NCI-H82 treated with DMSO at 0.1 percent for 48 hours (cell line): ENCODE measurements around the gene KCNQ1.
"Not testable (repeated sequence)": the region's sequence is repeated elsewhere in the genome, so short reads cannot be mapped to it uniquely, and the experiment has no call there.

Experiments
- DNase-seq: peaks from one replicate; lab custom pipeline; 2025; ENCODE audit not compliant: unreplicated experiment; lab: John Stamatoyannopoulos, UW

KCNQ1 gene

DNA sequence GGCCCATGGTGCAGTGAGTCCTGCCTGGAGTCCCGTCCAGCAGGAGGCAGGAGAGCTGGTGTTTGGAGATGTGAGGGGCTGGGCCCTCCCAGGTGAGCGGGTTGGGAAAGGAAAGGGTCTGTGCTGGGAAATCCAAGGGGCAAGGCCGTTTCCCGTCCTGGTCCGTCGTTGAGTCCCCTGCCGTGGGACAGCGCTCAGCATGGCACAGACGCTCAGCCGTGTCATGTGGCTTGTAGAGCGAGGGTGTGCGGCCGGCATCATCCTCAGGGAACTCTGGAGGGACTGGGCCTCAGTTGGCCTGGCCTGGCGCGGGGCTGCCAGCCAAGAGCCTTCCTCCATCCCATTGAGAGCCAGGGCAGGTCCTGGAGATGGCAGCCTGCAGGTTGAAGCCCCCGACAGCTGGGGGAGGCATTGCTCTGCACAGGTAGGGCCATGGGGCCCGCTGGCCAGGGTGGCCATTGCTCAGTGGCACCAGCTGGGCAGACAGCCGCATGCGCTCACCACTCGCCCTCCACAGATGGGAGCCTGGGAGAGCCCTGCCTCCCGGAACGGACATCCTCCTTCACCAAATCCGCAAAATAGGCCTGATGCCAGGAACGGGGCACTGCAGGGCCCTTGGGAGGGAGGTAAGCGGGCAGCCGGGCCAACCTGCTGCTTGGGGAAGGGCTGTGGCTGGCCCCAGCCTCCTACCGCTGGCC lies 28.7 kb downstream of the KCNQ1 start:
- DNase-seq: no peak

GRCh38 chr11:2474059-2474901 lies 29.5 kb downstream of the KCNQ1 start:
- no peak for DNase-seq

GRCh38 chr11:2475136-2475918 lies 30.5 kb downstream of the KCNQ1 start:
- DNase-seq: no peak

DNA sequence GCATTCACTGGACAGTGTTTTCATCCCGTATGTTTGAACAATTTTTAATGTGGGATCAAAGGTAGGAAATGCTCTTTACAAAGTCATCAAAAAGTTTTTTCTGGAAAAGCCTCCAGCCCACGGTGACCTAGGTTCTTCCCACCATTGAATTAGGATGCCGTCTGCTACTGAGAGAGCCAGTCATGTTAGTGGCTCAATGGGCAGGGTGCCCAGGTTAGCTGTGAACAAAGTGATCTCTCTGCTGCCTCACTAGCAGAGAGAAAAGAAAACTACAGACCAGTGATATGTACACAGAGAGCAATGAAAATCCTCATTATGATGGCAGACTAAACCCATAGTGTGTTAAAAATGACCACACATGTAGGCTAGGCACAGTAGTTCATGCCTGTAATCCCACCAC lies 32.4 kb downstream of the KCNQ1 start:
- no peak for DNase-seq

DNA sequence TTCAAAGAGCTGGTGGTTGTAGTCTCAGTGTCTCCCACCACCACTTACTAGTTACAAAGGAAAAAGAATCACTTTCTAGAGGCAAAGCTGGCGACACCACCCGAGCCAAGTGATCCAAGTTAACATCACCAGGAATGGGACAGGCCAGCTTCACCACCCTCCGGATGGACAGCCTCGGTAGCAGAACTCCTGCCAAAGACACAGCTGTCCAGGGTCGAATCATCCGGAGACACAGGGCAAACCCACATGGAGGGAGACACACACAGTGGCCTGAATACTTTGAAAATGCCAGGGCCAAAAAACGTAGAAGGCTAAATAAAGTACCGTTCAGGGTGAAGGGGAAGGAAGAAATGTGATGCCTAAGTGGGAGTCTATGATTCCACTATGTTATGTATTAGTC lies 33.1 kb downstream of the KCNQ1 start:
- DNase-seq: no peak

DNA sequence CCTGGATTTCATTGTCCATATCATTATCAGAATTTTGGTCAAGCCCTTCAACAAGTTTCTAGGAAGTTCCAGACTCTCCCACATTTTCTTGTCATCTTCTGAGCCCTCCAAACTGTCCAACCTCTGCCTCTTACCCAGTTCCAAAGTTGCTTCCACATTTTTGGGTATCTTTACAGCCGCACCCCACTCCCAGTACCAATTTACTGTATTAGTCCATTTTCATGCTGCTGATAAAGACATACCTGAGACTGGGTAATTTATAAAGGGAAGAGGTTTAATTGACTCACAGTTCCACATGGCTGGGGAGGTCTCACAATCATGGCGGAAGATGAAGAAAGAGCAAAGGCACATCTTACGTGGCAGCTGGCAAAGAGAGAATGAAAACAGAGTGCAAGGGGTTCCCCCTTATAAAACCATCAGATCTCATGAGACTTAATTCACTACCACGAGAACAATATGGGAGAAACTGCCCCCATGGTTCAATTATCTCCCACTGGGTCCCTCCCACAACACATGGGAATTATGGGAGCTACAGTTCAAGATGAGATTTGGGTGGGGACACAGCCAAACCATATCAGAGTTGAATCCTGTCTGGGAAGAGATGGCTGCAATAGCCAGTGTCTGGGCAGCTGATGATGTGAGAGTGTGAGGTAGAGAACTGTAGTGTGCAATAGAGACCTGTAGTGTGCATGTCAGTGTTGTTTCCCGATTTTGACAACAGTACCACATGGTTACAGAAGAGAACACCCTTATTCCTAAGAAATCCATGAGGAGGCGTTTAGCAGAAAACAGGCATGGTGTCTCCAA lies 35.5 kb downstream of the KCNQ1 start:
- not testable (repeated sequence) for DNase-seq

DNA sequence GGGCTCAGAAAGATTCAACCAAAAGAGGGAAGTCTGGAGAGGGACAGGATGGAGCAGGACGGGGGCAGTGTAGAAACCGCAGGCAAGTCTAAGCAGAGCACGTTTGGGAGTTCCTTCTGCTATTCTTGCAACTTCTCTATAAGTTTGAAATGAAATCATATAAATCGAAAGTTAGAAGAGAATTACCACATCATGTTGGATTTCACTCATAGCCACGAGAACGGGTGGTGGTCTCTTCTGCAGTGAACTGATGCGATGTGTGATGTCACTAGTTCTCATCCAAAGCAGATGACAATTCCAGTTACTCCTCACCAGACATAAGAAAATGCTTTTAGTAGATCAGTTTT lies 36.0 kb downstream of the KCNQ1 start:
- no peak for DNase-seq

DNA sequence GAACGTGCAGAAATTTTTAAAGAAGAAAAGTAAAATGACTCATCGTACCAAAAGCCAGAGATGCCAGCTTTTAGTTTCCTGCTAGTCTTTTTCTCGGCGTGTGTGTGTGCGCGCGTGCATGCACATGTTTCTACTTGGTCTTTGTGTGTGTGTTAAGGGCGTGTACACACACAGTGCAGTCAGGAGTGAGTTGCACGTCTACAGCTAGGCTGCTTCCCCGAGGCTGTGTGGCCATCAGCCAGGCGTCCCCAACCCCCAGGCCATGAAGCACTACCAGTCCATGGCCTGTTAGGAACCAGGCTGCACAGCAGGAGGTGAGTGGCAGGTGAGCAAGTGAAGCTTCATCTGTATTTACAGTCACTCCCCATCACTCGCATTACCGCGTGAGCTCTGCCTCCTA lies 36.4 kb downstream of the KCNQ1 start:
- no peak for DNase-seq

DNA sequence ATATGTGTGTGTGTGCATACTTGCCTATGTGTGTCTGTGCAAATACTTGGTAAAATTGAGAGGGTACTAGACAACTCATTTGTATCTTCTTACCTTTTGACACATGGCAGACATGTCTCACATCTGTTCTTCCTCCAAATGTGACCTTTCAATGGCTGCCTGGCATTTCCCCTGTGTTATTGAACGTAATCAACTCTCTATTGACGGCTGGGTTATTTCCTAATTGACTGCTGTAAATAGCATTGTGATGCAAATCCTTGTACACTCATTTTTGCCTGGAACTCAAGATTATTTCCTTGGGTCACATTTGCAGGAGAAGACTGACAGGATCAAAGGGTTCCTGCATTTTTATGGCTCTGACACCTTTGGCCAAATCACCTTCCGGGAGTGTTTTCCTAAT lies 37.4 kb downstream of the KCNQ1 start:
- DNase-seq: no peak

- no peak for DNase-seq
These were observed 37.9 kb downstream of the KCNQ1 start for GRCh38 chr11:2482745-2483144.

- no peak for DNase-seq
These were observed 38.6 kb downstream of the KCNQ1 start for GRCh38 chr11:2483426-2483825.

DNA sequence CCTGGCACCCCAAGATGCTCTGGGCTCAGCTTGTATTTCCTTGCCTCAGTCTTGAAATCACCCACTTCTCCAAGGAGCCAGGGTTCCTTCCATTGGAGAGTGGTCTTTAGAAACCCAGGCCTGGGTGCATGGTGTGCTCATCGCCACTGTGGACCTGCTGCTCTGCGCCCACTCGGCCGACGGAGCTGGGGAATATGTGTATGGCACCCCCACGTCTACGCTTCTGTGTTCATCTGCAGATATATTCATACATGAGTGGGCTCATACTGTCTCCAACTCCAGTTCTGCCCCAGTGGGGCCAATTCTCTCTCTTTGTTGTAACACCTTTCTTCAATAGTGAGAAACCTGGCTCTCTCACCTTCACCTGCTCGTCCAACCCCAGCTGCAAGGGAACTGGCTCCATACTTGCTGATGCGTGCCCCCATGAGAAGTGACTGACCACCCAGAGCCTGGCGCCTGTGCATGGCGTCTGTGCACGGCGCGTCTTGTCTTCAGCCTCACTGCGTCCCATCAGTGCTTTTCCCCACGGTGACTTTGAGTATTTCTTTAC lies 39.8 kb downstream of the KCNQ1 start:
- no peak for DNase-seq

DNA sequence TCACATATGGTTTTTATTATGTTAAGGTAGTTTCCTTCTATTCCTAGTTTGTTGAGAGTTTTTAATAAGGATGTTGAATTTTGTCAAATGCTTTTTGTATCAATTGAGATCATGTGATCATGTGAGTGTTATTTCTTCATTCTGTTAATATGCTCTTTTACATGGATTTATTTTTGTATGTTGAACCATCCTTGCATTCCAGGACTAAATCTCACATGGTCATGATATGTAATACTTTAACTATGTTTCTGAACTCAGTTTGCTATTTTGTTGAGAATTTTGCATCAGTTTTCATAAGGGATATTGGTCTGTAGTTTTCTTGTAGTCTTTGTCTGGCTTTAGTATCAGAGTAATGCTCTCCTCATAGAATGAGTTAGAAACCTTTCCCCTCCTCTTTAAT lies 43.2 kb downstream of the KCNQ1 start:
- no peak for DNase-seq

DNA sequence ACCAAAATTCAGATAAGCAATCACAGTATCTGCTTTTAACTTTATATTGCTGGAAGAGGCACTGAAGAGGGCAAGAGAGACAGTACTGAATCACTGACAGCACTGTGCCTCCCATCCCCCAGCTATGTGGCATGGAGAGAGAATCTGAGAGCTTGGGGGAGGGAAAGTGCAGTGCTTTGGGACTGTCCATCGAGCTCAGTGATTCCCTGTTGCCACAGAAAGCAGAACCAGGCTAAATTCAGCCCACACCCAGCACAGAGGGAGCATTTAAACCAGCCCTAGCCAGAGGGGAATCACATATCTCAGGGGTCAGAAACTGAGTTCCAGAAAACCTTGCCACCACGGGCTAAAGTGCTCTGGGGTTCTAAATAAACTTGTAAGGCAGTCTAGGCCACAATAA lies 44.3 kb downstream of the KCNQ1 start:
- no peak for DNase-seq

GRCh38 chr11:2497951-2498350 lies 53.1 kb downstream of the KCNQ1 start:
- DNase-seq: not testable (repeated sequence)

DNA sequence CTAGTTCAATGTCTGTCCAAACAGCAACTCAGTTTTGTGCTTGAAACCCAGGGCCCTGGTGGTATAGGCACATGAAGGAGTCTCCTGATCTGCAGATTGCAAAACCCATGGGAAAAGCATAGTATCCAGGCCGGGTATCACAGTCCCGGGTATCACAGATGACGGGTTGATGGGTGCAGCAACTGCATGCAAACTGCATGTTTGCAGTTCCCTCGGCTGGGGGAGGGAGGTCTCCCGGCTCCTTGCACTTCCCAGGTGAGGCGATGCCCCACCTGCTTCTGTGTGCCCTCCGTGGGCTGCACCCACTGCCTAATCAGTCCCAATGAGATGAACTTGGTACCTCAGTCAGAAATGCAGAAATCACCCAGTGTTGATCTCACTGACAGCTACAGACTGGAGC lies 53.9 kb downstream of the KCNQ1 start:
- DNase-seq: no peak

GRCh38 chr11:2507212-2507901 lies 62.5 kb downstream of the KCNQ1 start:
- DNase-seq: no peak

GRCh38 chr11:2507945-2508749 lies 63.3 kb downstream of the KCNQ1 start:
- no peak for DNase-seq

- no peak for DNase-seq
These were observed 64.0 kb downstream of the KCNQ1 start for GRCh38 chr11:2508793-2509192.
